ENCODE measurements around the gene CLPX.
"Not testable (repeated sequence)": the region's sequence is repeated elsewhere in the genome, so short reads cannot be mapped to it uniquely, and the experiment has no call there.

Gene CLPX

DNA sequence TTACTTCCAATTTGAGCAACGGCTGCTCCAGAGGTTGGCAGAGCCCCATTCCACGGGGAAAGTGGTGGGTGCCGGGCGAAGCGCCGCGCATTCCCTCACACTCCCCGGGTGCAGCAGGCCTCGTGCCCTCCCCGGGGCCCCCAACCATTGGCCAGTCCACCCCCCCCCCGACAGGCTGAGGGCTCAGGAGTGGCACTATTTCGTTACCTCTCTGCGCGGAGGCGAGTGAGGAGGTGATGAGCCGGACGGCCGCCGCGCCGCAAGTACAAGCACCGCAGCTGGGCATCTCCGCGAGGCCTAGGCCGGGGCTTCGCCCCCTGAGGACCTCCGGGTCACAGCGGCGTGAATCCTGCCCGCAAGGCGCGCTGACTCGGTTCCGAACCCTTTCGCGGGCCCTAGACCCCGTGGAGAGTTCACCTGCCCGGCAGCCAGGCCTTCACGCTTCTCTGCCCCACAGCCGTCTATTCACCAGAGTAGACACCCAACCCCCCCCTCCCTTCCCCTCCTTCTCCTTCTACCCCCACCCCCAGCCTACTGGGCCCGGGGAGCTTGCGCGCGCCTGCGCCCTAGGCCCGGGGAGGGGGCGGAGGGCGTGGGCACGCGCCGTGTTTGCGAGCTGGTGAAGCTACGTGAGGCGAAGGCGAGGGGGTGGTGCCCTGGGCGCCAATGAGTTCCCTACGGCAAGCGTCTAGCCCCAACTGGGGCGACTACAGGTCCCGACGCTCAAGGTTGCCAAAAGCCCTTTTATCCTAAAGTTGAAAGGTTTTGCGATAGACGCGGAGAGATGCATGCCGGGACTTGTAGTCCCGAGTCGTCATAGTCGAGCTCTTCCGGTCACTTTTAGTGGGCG is at the start of gene CLPX:
Gene CLPX, minus strand, starts transcription at position 475 of the 850 bp plus-strand sequence. Its CDS starts 189 bp downstream, at position 286.
- in situ Hi-C loops (cut with HindIII; ENCODE audit: low sequenced_read_pairs): no loop called here

DNA sequence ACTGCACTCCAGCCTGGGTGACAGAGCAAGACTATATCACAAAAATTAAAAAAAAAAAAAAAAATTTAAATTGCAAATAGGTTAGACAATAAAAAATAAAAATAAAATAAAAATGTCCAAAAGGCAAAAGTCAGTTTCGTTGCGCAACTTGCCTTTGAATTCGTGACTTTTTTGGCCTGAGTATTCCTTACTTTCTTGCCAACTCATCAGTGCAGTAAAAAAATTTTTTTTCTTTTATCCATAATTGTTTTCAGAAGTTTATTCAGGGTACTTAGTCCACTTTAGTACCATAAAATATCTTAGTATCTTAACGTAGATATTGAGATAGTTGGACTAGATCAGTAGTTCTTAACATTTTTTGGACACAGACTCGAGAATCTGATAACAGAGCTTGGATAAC is 48.6 kb upstream of the CLPX start:
- in situ Hi-C loops (cut with HindIII; ENCODE audit: low sequenced_read_pairs): no loop called here

DNA sequence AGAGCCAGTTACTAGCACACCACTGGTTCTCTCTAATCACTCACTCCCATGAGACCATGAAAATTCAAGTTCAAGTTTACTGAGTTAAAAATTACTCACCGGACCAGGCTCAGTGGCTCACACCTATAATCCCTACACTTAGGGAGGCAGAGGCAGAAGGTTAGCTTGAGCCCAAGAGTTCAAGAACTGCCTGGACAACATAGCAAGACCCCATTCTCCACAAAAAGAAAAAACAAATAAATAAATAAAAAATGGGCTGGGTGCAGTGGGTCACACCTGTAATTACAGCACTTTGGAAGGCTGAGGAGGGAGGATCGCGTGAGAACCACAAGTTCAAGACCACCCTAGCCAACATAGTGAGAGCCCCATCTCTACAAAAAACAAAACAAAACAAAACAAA is 47.4 kb upstream of the CLPX start:
- in situ Hi-C loops (cut with HindIII; ENCODE audit: low sequenced_read_pairs): no loop called here

DNA sequence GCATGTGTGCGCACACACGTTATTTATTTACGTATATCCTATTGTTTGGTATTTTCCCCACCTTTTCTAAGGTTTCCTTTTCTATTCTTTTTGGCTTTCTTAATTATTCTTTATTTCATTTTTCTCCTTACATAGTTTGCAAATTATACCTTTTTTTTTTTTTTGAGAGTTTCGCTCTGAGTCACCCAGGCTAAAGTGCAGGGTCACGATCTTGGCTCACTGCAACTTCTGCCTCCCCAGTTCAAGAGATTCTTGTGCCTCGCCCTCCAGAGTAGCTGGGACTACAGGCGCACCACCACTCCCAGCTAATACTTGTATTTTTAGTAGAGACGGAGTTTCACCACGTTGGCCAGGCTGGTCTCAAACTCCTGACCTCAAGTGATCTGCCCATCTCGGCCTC is 46.2 kb upstream of the CLPX start:
- in situ Hi-C loops (cut with HindIII; ENCODE audit: low sequenced_read_pairs): no loop called here

DNA sequence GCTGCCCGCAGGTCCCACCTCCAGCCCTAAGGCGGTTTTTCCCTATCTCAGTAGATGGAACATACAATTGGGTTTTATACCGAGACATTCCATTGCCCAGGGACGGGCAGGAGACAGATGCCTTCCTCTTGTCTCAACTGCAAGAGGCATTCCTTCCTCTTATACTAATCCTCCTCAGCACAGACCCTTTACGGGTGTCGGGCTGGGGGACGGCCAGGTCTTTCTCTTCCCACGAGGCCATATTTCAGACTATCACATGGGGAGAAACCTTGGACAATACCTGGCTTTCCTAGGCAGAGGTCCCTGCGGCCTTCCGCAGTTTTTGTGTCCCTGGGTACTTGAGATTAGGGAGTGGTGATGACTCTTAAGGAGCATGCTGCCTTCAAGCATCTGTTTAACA is 41.8 kb upstream of the CLPX start:
- in situ Hi-C loops (cut with HindIII; ENCODE audit: low sequenced_read_pairs): not testable (repeated sequence)

DNA sequence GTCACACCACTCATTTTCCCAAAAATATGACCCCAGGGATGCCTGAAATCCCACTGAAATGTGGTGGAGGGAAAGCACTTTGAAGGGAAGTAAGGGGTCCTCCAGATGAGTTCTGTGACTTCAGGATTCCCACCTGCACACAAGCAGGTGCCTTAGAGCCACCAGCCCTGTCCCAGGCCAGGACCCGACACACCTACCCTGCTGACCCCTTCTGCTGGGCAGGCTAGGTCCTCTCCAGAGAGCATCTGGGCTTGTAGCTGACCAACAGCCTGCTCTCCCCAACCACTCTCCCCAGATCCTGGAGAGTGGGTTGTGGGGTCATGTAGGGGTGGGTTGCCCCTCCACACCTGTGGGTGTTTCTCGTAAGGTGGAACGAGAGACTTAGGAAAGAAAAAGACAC is 41.1 kb upstream of the CLPX start:
- in situ Hi-C loops (cut with HindIII; ENCODE audit: low sequenced_read_pairs): no loop called here

DNA sequence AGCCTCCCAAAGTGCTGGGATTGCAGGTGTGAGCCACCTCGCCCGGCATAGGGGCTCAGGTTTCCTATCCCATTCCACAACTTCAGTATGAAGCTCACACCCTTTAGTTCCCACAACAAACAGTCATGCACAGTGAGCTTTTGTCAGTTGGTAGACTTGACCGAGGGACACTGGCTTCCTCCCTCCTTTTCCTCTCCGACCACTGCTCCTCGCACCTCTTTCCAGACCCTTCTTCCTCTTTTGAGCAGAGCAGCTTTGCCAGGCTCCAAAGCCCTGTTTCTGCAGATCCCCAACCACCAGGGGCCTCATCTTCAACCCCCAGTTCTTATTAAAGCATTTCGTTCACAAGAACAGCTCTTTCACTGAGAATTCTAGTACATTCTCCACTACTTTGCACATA is 38.9 kb upstream of the CLPX start:
- in situ Hi-C loops (cut with HindIII; ENCODE audit: low sequenced_read_pairs): no loop called here

DNA sequence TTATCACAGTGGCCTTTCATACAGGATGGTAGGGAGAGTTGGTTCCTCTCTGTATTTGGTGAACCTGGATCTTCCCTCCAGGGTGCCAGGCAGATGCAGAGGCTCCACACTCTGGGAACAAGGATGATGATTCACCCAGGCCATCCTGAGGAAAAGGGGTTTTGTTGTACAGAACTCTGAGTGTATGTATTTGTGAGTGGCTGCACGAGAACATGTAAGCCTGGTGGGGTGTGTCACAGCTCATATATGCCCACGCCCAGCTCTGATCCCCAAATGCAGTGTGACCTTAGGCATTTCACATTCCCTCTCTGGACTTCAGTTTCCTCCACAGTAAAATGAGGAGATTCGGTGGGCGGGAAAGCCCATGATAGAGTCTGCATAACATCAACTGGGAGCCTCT is 37.7 kb upstream of the CLPX start:
- in situ Hi-C loops (cut with HindIII; ENCODE audit: low sequenced_read_pairs): no loop called here

DNA sequence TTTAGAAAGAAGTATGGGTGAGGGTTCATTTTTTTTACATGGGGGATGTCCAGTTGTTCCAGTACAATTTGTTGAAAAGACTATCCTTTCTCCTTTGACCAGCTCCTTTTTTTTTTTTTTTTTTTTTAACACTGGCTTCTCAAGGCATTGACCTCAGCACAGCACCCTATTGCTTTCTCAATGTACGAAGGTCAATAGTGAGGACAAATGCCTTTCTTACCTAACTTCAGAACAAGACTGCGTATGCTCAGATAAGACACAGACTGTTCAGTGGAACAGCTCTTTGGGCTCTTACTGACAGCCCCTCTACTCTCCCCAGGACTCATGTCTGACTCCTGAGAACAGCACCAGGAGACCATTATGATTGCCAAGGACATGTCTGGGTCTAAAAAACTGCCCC is 36.6 kb upstream of the CLPX start:
- in situ Hi-C loops (cut with HindIII; ENCODE audit: low sequenced_read_pairs): no loop called here

DNA sequence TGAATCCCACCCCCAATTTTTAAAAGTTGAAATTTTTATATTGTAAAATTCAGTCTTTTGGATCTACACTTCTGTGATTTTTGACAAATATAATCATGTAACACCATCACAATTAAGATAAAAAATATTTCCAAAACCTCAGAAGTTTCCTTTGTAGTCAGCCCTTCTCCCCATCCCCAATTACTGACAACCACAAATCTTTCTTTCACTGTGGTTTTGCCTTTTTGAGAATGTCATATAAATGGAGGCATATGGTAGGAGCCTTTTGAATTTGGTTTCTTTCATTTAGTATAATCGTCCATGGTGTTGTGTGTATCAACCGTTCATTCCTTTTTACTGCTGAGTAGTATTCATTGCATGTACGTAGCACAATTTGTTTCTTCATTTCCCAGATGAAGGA is 34.0 kb upstream of the CLPX start:
- in situ Hi-C loops (cut with HindIII; ENCODE audit: low sequenced_read_pairs): no loop called here

DNA sequence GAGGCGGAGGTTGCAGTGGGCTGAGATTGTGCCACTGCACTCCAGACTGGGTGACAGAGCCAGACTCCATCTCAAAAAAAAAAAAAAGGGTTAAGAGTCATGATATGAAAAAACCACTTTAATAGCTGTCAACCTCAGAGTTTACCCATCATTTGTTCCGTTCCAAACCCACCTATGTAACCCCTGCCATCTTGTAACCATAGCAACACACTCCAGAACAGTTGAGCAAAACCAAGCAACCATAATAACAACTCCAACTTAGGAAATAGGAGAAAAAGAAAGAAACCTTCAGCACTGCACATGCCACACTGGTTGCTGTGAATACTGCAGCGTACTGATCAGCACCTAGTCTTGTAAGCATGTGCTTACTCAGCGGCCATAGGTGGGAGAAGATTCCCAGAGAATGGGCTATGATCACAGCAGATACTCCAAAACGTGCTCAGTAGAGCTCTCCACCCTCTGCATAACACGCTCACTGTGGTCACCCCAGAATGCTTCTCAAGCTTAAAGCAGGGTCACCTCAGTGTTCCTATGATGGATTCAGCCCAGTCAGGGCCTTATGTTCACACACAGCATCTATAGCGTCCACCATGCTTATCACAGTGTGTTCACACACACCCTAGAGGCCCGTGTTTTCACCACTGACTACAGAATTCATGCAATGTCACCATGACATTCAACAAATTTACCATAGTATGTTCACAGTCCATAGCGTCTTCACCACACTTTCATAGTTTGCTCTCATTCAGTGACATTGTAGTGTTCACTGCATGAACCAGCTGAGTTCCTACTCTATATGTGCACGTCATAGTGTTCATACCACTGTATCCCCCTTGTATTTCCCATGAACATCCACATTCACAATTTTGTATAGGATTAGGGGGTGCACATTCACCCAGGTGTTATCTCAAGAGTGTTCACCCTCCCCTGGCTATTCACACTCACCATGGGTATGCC is 32.7 kb upstream of the CLPX start:
- in situ Hi-C loops (cut with HindIII; ENCODE audit: low sequenced_read_pairs): no loop called here

DNA sequence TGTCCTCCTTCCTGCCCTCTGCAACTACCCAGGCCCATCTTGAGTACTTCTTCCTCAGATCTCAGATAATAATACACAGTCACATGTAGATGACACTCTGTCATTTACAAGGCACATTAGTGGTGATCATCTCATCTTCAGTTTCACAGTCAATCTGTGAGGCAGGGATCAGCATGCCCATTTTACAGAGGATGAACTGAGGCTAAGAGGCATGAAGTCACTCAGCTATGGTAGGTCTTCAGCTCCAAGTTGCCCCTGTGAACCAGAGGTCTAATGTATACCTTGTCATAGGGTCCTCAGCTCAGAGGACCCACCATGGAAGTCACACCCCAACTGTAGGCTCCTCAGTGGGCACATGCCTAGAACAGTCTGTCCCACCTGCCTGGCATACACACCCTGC is 30.4 kb upstream of the CLPX start:
- in situ Hi-C loops (cut with HindIII; ENCODE audit: low sequenced_read_pairs): no loop called here

DNA sequence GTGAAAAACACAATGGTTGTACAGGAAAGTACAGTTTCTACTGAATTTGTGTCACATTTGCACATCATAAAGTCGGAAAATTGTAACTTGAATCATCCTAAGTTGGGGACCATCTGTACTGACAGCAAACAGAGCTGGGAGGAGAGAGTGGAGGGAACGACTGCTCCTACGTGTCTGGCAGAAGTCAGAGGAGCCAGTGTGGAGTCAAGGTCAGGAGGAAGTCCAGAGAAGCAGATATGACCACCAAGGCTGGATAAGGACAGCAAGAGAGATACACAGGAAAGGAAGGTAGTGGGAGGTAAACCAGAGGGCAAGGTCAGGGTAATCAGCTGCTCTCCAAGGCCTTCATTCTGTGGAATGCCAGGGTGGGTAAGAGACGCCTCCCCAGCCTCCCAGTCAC is 28.9 kb upstream of the CLPX start:
- in situ Hi-C loops (cut with HindIII; ENCODE audit: low sequenced_read_pairs): no loop called here

DNA sequence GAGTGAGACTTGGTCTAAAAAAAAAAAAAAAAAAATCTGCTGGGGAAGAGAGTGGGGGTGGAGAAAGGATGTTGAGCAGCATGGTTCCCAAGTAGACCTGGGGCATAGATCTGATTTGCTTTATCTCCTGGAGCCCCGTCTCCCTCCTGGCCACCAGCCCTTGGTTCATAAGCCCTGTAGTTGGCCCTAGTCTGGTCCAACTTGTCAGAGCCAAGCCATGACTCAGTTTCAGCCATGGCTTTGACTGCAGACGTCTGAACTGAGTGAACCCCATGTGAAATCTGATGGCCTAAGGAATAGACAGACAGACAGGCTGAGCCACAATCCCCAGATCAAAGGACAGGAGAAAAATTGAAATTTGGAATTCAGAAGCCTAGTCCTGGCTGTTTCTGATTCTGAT is 28.1 kb upstream of the CLPX start:
- in situ Hi-C loops (cut with HindIII; ENCODE audit: low sequenced_read_pairs): no loop called here

DNA sequence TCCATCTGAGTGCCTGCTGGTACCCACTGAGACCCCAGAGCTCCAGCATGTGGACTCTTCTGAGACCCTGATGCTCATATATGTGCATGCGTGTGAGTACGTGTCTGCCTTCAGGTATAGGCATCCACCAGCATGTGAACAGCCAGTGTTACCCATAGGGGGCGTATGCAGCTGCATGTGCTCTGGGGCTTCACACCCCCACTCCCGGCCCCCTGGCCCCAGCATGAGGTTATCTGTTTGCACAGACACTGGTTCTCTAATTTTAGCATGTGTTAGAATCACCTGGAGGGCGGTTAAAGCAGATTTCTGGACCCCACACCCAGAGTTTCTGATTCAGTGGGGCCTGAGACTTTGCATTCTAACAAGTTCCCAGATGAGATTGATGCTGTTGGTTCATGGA is 27.0 kb upstream of the CLPX start:
- in situ Hi-C loops (cut with HindIII; ENCODE audit: low sequenced_read_pairs): no loop called here

DNA sequence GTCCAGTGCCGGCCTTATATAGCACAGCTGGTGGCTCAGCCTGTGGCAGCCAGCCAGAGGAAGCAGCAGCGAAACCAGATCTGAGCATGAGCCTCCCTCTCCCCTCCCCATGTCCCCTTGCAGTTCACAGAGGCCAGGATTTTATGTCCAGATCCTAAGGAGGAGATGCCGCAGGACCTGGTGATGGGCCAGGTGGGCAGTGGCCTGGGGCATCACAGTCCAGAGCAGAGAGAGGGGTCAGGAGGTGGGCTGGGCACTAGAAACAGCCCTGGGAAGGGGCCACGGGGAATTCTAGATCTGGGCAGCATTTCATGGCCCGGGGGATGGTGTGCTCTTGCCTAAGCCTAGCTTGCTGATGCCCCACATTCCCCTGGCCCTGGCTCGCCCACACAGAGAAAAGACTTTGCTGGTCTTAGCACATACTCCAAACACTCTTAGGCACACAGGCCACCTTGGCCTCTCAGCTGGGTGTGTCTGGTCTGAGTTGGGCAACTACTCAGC is 26.4 kb upstream of the CLPX start:
- in situ Hi-C loops (cut with HindIII; ENCODE audit: low sequenced_read_pairs): no loop called here

DNA sequence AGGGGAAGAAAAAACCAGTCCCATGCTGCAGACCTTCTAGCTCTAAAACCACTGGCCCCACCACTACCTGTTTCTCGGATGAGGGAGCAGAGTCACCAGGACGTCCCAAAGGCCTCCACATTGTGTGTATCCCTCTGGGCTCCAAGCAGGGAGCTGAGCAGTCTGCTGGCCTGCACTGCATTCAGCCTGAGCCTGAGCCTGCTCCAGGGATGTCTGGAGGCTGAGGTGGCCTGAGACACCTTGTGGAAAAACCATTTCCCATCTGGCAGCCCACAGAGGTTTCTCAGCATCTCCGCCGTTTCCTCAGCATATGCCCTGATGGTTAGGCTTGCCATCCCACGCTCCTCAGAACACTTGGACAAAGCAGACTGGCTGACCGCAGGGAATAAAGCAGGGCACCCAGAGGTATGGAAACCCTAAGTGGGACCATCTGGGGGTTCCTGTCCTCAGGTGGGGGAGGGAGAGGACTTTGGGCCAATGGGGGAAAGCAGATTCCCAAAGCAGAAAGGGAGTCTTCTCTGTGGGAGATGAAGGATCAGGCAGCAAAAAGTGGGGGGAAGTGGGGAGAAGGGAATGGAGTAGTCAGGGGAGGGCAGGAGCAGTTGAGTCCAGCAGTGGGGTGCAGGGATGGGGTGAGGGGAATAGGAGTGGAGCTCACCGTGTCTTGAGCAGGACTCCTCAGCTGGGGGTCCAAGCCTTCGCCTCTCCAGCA is 25.8 kb upstream of the CLPX start, which contains the start of gene CILP:
Gene CILP, minus strand, starts transcription at position 704 of the 712 bp plus-strand sequence. CDS start 1,718 bp downstream, outside the sequence.
- in situ Hi-C loops (cut with HindIII; ENCODE audit: low sequenced_read_pairs): no loop called here

DNA sequence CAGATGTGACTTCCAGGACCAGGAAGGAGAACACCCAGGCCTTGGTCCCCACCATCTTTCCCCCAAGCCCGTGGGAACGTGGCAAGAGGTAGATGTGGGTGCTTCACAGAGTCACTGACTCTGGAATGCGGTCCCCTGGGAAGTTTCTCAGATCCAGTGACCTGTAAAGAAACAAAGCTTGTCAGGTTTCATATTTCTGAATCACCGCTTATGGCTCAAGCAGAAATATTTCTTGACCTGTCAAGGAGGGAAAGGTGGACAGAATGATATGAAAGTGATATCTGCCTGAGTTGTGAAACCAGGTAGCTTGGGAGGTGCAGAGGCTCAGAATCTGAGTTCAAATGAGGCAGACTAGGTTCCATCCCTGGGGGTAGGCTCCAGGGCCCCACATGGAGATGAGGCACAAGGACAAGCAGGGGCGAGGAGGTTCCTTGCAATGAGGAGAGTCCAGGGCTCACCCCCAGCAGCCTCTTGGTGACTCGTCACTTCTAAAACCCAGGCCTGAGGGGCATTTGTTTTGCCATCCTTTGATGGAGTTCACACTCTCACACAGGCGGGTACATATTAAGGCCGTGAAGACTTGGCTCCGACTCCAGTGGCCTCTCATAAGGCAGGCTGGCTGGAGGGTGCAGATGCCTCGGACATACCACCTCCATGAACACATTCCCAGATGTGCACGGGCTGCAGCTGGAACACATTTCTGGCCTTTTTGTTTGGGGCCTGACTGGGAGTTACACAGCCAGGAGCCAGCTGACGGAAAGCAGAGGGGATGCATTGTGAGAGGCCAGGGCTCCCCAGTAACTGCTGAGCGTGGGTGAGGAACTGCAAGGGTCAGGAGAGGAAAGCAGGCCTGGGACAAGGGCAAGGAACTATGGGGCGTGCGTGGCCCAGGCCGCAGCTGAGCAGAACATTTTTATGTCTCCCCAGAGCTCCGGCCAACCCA is 24.8 kb upstream of the CLPX start:
- in situ Hi-C loops (cut with HindIII; ENCODE audit: low sequenced_read_pairs): loop anchor here (5.0 kb wide), 1 partner anchor 52 kb away; no protein-coding TSS in a partner anchor

DNA sequence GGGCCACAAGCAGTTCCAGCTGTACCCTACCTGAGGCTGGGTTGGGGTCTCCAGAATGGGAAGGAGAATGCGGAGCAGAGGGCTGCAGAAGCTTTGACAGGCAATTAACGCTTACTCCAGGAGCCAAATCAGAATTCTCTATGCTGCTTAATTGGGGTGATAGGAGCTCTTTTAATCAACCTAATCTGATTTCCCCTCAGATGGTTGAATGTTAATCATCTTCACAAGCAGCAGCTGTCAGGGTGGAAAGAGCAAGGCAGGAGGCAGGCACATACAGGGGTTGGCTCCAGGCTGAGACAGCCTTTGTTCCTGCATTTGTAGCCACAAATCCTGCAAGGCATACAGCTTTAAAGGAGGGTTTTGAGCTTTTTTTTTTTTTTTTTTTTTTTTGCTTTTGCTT is 23.5 kb upstream of the CLPX start:
- in situ Hi-C loops (cut with HindIII; ENCODE audit: low sequenced_read_pairs): loop anchor here (5.0 kb wide), 1 partner anchor 54 kb away; no protein-coding TSS in a partner anchor

Data from endothelial cell of hepatic sinusoid (primary cell).